Neural crest cell (in vitro differentiated cells): ENCODE data around the gene SLC25A22. TPM values are rescaled to one million over a fixed set of nuclear protein-coding genes. Genes with fewer than 3 reads are reported as not detected.

ENCODE experiments used
- DNase-seq: peaks from one replicate; pipeline ENCODE4 v3.0.0; 2021; ENCODE audit warnings: low read depth, mixed read lengths, low spot score
- H3K27ac Mint-ChIP-seq: one replicate; pipeline ENCODE4 v1.8.0; 2021; ENCODE audit warnings: mild to moderate bottlenecking, mixed read lengths; ENCODE audit not compliant: unreplicated experiment
- H3K27me3 Mint-ChIP-seq: 2 replicates; pipeline ENCODE4 v1.8.0; 2021; ENCODE audit warnings: low read depth, mild to moderate bottlenecking, mixed read lengths
- H3K36me3 Mint-ChIP-seq: 2 replicates; pipeline ENCODE4 v1.8.0; 2021; ENCODE audit warnings: low read depth, mild to moderate bottlenecking, mixed read lengths
- H3K4me1 Mint-ChIP-seq: 2 replicates; pipeline ENCODE4 v1.8.0; 2021; ENCODE audit warnings: mixed read lengths
- H3K4me3 Mint-ChIP-seq: one replicate; pipeline ENCODE4 v1.8.0; 2021; ENCODE audit warnings: mild to moderate bottlenecking, mixed read lengths
- H3K9me3 Mint-ChIP-seq: 2 replicates; pipeline ENCODE4 v1.8.0; 2021; ENCODE audit warnings: mixed read lengths
- CTCF ChIP-seq: fragments of 200-600 bp; sonication (generic); conservative IDR thresholded peaks from 2 replicates; pipeline ENCODE4 v1.5.0; 2021; ENCODE audit warnings: antibody characterized with exemption, mild to moderate bottlenecking
- total RNA-seq: library from RNA; stranded (reverse); gene quantifications from 2 replicates; pipeline ENCODE4 v1.2.1, GENCODE V29; 2021

The SLC25A22 gene
- total RNA-seq, 1 donor from 2014 or later, result 54.6 TPM

GRCh38 chr11:812390-812789, 14.3 kb upstream of the SLC25A22 start:
- no peaks in the 10 kb centered on the region for H3K27me3 Mint-ChIP-seq
- peaks cover 27% of the 10 kb centered on the region for H3K4me1 Mint-ChIP-seq
- no peak overlapping the region for H3K27ac Mint-ChIP-seq
- peaks cover 5% of the 10 kb centered on the region for H3K36me3 Mint-ChIP-seq
- TF ChIP-seq CTCF, result no peak
- no peak for DNase-seq
- H3K4me3 Mint-ChIP-seq, result peak overlapping the region; percentile 89
- no peaks in the 10 kb centered on the region for H3K9me3 Mint-ChIP-seq

DNA sequence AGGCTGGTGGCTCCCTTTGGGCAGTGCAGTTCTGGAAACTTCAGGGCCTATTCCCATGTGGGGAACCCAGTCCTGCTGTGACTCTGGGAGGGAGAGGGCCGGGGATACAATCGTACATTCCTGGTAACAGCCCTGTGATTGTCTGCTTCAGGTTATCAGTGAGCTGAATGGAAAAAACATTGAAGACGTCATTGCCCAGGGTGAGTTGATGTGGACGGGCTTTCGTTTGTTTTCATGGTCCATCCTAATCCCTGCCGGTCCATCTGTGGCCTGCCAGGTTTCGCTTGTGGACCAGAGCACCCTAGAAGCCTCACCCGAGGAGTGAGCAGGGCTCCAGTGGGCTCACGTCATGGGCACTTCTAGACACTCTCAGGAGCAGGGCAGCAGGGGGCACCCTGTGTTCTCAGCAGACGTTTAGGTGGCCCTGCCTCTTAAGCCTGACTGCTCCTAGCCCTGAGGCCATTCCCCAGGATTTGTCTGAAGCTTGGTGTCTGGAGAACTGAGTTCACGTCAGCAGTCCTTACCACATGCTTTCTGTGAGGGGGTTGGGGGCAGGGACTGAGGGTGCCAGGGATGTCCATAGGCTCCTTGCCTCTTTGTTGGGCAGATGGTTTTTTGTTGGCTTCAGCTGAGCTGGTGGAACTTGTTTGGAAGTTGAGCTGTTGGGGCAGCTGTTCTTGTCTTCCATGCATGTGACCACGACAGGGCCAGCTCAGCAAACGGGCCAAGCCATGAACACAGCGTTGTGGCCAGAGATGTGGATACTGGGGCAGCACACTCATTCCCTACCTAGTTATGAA, 13.6 kb upstream of the SLC25A22 start:
- no peaks in the 10 kb centered on the region for H3K9me3 Mint-ChIP-seq
- peaks cover 27% of the 10 kb centered on the region for H3K4me1 Mint-ChIP-seq
- peak overlapping the region; percentile 89 for H3K4me3 Mint-ChIP-seq
- H3K27ac Mint-ChIP-seq, result no peak overlapping the region
- H3K27me3 Mint-ChIP-seq, result no peaks in the 10 kb centered on the region
- H3K36me3 Mint-ChIP-seq, result peaks cover 5% of the 10 kb centered on the region
- no peak for TF ChIP-seq CTCF
- no peak for DNase-seq

- Mint-ChIP-seq H3K4me1 (peaks cover 27% of the 10 kb centered on the region), H3K36me3 (peaks cover 5% of the 10 kb centered on the region), H3K27me3 (no peaks in the 10 kb centered on the region), H3K4me3 (peak overlapping the region; percentile 97), H3K9me3 (no peaks in the 10 kb centered on the region), H3K27ac (peak overlapping the region; percentile 57)
- peak; percentile 19 for TF ChIP-seq CTCF
- DNase-seq, result no peak
Observed at GRCh38 chr11:810040-810567, 12.0 kb upstream of the SLC25A22 start.

DNA sequence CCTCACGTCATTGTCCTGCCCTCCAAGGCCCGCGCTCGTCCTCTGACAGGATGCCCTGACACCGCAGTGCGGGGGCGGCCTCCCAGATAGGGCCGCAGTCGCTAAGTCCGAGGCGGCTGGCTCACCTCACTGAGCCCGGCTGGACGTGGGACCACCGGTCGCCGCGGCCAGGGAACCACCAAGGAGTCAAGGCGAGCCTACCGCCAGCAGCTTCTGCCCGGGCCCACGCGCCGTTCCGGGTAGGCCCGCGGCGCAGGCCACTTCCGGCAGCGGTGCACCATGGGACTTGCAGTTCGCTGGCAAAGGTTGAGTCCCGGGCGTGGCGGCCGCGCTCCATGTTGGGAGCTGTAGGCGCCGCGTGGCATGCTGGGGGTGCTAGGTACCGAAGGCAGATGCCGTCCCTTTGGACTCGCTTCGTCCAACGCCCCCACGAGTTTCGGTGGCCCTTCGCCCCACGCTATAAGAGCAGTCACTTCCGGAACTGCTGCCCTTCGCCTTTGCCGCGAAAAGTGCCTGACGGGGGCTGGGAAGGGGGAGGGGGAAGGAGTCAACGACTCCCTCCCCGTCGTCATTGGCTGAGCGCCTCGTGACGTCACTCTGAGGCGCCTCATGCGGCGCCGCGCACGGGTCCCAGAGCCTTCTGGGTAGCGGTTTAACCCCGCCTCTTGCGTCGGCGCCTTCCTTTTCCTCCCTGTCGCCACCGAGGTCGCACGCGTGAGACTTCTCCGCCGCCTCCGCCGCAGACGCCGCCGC, 11.4 kb upstream of the SLC25A22 start, which contains the start of gene RPLP2:
RPLP2 (plus strand) TSS at position 681 of the 753 bp plus-strand sequence. CDS start 268 bp downstream, outside the sequence.
- Mint-ChIP-seq H3K27ac (peak within 1 kb of the TSS; percentile 99), H3K4me3 (peak within 1 kb of the TSS; percentile 97), H3K9me3 (no peaks in the 10 kb centered on the region), H3K27me3 (no peaks in the 10 kb centered on the region), H3K4me1 (peaks cover 27% of the 10 kb centered on the region), H3K36me3 (peaks cover 5% of the 10 kb centered on the region)
- peak; percentile 93 for DNase-seq
- no peak for TF ChIP-seq CTCF

DNA sequence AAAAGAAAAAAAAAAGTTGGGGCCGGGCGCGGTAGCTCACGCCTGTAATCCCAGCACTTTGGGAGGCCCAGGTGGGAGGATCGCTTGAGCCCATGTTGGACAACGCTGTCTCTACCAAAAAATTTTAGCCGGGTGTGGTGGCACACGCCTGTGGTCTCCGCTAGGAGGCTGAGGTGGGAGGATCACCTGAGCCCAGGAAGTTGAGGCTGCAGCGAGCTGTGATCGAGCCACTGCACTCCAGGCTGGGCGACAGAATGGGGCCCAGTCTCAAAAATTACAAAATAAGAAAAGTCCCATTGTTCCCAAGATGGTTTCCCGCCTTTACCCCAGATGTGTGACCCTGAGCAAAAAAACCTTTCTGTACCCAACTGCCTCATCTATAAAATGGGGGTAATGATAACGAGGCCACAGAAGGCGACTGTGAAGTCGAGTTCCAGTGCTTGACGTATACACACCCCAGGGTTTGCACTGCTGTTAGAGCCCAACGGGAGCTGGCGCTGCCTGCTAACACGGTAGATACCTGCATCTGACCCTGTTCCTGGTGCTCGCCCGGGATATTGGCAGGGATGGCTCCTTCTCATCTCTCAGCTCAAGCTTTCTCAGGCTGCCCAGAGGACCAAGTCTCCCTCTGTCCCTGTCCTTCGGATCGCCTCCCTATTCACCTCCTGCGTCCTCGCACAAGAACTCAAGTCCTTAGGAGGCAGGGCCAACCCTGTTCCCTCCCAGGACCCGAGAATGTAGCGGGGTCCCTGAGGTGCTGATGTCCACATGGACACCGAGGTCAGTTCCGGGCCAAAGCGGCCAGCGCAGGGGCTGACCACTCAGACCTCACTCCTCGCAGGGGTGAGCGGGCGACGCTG, 10.6 kb upstream of the SLC25A22 start:
- no peak for TF ChIP-seq CTCF
- Mint-ChIP-seq H3K36me3 (peaks cover 2% of the 10 kb centered on the region), H3K4me3 (peak overlapping the region; percentile 97), H3K27ac (peak overlapping the region; percentile 98), H3K4me1 (peaks cover 27% of the 10 kb centered on the region), H3K27me3 (no peaks in the 10 kb centered on the region), H3K9me3 (no peaks in the 10 kb centered on the region)
- no peak for DNase-seq
